HG02938 (cell line): ENCODE measurements around the gene MRPL38.
"Not testable (repeated sequence)": the region's sequence is repeated elsewhere in the genome, so short reads cannot be mapped to it uniquely, and the experiment has no call there.

Experiments
- ATAC-seq: cut with Tn5 transposase; IDR thresholded peaks from one replicate; pipeline ENCODE4 v1.9.1; 2021; ENCODE audit warnings: mild to moderate bottlenecking, moderate library complexity; ENCODE audit not compliant: unreplicated experiment

MRPL38 gene

DNA sequence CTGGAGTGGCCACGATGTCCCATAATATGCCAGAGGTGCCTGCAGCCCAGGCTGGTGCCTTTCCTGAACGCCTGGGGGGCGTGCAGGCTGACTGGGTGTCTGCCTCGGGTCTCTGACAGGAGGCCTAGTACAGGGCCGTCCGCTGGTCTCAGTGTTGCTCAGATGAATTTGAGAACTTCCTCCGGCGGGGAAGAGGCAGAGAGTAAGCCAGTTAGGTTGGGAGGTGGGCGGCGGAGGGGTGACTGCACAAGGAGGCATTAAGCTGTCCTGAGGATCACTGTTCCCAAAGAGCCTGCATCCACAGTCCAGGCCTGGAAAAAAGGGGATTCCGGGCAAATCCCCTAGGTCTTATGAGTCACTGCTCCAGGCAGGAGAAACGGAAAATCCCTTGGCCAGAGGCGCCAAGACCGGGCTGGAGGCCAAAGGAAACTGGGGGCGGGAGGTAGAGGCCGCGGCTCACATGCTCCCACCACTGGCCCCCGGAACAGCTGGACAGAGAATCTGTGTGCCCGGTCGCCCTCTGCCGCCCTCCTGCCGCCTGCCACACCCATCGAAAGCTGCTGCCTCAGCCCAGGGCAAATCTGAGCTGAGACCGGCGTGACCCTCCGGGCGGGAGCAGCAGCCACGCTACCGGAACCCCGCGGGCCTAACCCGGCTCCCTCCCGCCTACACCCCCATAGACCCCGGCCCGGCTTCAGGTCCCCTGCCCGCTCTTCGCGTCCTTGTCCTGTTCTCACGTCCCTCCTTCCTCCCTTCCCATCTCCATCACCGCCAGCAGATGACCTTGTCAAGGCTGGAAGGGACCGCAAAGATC lies 27.5 kb downstream of the MRPL38 start:
- no peak for ATAC-seq

DNA sequence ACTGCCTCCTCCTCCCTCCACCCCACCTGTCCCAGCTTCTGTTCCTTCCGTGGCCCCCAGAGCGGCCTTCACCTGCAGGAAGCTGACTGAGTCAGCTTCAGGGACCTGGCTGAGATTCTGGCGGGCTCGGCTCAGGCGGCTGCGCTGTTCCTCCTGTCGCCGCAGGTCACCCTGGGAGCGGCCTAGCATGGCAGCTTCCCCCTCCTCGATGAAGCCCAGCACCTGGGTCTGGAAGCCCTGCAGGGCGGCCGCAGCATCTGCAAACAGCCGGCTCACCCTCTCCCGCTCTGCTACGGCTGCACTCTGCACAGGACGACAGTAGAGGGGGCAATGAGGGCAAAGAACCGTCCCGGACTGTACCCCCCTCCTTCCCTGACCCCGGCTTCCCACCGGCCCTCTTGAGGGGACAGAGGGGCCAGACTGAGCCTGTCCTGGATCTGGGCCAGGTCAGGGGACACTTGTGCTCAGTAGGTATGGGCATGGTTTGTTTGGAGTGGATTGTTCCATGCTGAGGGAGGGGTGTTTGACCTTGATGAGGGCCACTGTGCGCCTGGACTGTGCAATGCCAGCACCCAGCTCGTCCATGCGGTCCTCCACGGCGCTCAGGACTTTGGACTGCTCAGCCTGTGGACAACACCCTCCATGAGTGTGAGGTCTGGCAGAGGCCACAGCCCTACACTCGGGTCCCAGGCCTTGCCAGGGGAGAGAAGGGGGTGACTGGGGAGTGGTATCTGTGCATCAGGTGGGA lies 28.3 kb downstream of the MRPL38 start:
- ATAC-seq = no peak

DNA sequence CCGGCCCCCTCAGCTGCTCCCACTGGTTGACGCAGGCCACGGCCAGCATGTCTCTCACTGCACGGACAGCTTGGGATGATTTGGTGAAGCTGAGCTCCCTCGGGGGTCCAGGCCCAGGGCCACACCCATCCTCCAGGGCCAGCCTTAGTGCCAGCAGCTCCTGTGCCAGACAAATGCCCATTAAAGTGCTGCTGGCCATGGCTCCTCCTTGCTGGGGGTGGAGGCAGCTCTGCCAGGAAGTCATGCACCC lies 28.8 kb downstream of the MRPL38 start:
- ATAC-seq = no peak

DNA sequence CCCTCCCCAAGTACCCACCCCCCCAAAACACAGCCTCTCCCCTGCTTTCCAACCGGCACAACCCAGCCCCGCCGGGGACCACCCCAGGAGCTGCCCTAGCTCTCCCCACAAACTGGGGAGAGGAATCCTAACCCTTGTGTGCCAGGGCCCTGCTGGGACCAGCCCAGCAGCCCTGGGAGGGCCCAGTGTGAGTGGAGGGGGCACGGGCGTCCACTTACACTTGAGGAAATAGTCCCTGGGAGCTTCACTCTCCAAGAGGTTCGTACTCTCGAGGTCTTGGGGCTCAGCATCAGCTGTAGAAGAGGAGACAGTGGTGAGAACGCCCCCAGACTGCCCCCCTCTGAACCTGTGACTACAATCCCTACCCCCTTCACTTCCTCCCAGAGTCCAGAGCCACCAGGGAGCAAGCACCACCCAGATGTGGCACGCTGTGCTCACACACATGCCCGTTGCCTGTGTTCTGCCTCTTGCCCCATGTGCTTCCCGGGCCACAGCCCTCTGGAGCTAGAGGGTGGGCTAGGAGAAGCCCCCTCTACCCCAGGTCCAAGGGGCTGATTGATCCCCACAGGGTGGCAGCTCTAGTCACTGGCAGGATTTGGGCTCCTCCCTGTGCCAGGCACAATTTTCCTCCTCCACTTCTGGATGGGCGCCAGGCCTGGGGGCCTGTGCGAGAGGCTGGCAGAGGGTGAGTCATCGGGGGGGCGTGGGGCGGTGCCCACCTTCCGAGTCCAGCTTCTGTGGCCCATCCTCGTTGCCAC lies 29.3 kb downstream of the MRPL38 start:
- no peak for ATAC-seq

DNA sequence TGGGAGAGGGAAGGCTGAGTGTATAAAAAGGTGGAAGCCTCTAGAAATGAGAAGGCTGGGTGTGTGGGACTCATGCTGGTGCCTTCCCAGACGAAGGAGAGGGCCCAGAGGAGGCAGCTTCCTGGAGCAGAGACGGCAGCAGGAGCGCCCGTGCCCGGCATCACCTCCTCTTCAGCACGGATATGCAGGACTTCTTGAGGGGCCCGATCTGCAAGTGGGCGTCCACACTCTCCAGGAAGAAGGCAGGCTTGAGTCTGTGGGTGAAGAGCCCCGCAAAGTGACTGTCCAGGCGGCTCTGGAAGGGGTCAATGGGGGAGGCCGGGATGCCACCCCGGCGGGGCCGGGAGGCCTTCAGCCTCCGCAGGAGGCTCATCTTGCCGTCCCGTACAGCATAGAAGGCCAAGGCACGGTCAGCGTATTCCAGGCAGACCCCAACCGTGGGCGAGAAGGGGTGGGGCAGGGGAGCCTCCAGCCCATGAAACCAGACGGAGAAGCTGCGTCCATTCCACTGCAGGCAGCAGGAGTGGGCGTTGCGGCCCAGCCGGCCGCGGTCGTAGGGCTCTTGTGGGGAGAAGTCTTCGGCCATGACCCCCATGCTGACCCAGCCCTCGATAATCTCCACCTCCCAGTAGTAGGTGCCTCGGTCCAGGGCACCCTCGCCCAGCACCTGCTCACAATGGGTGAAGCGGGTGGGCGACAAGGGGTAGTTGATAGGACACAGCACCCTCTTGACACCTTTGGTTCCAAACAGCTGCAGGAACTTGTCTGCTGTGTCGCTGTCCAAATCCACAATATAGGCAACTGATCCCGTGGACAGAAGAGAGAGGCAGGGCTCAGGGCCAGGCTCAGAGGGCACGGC lies 30.1 kb downstream of the MRPL38 start:
- no peak for ATAC-seq

DNA sequence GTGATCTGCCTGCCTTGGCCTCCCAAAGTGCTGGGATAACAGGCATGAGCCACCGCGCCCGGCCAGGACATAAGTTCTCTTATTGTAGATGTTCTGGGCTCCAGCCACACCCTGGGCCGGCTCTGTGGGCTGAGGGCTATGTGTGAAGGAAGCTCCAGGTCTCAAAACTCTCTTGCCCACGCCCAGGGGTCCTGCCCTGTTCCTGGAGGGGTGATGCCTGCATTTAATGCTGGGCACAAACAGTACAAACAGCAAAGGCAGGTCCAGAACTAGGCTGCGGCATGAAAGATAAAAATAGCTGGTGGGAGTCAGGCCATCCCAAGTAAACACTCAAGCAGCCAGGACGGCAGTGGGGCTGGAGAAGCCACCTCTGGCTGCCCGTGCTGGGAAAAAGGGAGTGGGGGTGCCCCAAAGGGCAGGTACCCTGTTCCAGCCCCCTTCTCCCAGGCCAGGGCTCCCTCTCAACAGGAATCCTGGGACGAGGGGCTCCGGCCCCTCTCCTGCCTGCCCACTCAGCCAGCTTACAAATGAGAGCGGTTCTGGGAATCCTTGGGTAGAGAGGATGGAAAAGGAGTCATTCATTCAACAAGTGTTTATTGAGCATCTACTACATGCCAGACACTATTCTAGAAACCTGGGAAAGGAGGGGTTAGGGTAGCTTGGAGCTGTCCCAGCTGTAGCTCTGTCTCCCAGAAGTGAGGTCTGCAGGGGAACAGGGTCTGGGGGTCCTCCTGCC lies 30.9 kb downstream of the MRPL38 start:
- ATAC-seq = no peak

DNA sequence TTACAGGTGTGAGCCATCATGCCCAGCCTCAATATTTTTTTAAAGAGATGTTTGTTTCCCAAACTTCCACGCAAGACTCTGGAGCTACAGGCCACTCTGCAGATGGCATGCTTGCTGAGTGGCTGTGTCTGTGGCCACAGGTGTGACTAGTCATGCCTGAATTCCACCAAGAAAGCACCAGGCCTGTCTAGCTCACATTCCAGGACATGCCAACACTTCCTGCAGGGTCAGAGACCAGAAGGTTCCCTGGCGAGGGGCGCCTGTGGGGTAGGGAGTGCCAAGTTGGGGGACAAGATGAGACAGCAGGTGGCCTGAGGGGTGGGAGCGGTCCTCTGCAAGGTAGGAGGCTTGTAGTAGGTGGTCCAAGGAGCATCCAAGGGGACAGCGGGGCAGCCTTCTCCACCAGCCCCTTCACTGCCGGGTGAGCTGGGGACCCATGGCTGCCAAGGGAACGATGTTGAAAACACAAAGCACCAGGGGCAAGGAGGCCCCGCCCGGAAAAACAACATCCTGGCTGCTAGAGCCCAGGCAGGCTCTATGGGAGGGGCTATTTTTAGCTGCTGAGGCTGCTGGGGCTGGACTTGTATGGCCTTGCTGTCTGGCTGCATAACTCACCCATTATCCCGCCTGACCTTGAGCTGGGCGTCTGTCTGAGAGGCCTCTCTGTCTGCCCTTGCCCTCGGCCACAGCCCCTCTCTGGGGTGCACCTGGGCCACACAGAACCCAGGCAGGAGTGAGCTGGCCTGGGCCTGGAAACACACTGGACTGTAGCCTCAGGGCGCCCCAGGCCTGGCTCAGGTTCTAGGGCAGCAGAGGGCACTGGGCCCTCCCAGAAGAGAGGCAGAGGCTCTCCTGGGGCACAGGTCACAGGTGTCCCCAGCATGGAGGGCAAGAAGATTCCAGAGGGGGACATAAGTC lies 32.0 kb downstream of the MRPL38 start:
- ATAC-seq = no peak

DNA sequence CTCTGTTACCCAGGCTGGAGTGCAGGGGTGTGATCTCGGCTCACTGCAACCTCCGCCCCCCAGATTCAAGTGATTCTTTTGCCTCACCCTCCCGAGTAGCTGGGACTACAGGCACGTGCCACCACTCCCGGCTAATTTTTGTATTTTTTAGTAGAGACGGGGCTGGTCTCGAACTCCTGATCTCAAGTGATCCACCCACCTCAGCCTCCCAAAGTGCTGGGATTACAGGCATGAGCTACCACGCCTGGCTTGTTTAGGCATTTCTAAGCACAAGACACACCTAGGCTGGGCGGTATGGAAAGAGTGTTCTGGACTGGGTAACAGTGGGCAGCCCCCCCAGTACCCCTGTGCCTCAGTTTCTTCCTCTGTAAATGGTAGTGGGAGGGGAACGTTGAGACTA lies 34.5 kb downstream of the MRPL38 start:
- ATAC-seq = not testable (repeated sequence)

DNA sequence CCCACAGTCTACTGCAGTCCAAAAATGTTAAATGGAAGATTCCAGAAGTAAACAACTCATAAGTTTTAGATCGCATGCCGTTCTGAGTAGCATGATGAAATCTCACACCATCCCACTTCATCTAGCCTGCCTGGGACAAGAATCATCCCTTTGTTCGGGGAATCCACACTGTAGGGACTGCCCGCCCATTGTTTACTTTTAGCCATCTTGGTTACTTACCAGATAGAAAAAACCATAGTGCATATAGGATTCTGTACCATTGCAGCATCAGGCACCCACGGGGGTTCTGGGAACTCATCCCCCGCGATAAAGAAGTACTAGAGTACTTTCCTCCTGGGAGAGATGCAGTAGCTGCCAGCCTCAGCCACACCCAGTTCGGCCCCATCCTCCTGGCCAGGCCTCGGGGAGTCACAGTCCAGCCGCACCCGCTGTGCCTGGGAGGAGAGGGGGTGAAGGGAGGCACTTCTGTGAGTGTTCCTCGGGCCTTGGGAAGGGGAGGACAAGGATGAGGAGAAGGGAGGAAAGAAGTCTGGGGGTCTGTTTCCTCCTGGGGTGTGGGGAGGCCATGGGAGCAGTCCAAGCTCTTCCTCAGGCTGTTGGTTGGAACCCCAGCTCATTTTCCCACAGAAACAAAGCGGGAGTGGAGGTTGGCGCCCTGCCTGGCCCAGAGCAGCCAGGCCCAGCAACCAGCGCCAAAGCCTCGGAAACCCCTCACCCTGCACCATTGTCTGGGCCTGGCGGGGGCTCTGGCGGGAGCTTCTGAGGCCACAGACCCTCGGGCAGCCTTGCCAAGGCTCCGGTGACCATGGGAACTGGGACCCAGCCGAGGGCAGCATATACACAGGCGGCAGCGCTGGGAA lies 35.2 kb downstream of the MRPL38 start:
- no peak for ATAC-seq

DNA sequence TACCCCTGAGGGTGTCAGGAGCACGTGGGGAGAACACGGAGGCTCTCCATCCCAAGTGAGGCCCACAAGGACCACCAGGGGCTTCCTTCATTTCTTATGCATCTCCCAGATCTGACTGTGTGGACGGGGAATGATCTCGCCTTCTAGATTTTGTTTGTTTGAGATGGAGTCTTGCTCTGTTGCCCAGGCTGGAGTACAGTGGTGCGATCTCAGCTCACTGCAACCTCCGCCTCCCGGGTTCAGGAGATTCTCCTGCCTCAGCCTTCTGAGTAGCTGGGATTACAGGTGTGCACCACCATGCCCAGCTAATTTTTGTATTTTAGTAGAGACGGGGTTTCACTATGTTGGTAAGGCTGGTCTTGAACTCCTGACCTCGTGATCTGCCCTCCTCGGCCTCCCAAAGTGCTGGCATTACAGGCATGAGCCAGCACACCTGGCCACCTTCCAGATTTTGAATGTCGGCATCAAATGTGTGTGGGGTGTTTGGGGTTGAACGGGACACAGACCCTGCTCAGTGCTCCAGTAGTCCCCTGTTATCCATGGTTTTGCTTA lies 35.9 kb downstream of the MRPL38 start:
- ATAC-seq = not testable (repeated sequence)

DNA sequence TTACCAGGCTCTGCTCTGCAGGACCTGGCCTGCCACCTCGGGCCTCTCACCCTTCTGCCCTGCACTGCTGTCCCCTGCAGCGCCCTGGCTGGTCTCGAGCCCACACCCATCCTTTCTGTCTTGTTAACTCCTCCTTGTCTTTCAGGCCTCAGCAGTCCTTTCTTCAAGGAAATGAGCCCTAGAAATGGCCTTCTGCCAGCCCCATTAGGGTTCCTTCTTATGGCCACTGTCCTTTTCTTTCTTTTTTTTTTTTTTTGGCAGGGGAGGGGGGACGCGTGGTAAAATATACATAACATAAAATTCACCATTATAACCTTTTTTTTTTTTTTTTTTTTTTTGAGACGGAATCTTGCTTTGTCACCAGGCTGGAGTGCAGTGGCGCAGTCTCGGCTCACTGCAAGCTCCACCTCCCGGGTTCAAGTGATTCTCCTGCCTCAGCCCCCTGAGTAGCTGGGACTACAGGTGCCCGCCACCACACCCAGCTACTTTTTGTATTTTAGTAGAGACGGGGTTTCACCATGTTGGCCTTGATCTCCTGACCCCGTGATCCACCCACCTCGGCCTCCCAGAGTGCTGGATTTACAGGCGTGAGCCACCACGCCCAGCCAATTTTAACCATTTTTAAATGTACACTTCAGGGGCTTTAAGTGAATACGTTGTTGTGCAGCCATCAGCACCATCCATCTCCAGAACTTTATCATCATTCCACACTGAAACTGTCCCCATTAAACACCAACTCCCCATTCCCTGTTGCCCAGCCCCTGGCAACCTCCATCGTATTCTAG lies 39.1 kb downstream of the MRPL38 start:
- not testable (repeated sequence) for ATAC-seq

DNA sequence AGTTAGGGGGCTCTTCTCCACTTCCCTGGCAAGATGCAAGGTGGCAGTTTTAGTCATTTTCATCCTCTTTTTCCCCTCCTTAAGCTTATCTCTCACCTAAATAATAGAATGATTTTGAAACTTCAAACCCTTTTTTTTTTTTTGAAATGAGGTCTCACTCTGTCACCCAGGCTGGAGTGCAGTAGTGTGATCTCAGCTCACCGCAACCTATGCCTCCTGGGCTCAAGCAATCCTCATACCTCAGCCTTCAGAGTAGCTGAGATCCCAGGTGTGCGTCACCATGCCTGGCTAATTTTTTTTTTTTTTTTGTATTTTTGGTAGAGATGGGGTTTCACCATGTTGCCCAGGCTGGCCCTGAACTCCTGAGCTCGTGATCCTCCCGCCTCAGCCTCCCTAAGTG lies 39.8 kb downstream of the MRPL38 start:
- not testable (repeated sequence) for ATAC-seq

DNA sequence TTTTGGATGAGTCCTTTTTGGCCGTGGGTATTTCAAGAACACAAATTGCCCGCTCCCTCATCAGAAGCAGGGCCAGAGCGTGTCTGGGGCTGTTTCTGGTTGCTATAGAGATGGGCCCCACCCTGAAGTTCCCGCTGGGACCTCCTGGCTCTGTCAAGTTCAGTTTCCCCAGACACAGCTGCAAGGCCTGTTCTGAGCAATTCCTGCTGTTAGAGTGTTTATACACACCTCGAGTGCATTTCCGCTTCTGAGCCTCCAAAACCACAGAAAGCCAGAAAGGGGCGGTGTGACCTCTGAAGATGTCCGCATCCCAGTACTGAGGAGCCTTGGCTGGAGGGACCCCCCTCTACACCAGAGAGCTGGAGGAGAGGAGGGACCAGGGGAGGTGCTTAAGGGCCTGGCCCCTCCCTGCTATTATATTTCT lies 40.2 kb downstream of the MRPL38 start:
- peak; percentile 84 for ATAC-seq

DNA sequence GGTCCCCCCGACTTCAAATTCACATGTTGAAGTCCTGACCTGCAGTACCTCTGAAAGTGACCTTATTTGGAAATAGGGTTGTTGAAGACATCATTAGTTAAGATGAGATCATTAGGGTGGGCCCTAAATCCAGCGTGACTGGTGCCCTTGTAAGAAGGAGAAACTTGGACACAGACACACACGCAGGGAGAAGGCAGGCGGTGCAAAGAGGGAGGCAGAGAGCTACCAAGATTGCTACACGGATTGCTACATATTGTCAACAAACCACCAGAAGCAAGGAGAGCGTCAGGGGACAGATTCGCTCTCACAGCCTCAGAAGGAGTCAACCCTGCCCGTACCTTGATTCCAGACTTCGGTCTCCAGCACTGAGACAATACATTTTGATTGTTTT lies 42.8 kb downstream of the MRPL38 start:
- ATAC-seq = no peak

DNA sequence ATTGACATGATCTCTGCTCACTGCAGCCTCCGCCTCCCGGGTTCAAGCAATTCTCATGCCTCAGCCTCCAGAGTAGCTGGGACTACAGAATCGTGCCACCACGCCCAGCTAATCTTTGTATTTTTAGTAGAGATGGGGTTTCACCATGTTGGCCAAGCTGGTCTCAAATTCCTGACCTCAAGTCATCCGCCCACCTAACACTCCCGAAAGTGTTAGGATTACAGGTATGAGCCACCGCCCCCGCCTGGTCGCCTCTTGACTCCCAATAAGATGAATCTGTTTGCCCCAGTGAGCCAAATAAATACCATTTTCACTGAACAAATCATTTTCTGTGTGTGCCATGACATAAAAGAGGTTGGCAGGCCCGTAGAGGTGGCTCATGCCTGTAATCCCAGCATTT lies 45.3 kb downstream of the MRPL38 start:
- ATAC-seq = not testable (repeated sequence)

DNA sequence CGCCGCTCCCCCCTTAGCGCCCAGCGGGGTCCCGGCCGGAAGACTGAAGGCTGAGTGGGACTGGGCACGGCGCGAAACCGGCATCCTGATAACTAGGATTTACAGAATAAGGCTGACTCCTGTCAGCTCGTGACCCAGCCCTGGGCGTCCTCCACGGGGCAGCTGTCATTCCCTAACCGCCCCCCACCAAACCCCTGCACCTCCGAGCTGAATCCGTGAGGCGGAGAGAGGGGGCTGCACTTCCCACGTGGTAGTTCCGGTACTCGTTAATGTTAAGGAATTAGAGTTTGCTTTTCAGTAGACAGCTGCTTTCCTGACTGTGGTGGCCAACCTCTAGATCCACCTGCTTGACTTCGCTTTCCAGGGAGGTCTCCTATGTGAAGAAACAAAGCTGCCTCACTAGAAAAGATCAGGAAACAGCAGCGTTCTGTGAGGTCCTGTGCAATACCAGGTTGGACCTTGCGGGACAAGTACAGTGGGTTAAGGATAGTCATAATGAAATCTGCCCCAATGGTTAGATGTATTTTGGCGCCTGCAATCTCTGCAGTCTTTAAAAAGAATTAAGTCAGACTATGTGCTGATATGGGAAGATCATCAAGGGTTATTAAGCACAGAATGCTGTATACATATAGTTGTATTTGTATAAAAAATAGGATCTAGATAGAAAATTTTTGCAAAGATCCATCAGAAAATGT lies 48.5 kb downstream of the MRPL38 start:
- no peak for ATAC-seq
